Activated T-helper 1 cell treated with anti-CD3 and anti-CD28 coated beads, Interleukin-12 subunit alpha, Interleukin-12 subunit beta, Interleukin-2, Interleukin-4 antibody, amounts not matched to agents 30 ng/mL and 10 ng/mL and 1 ng/mL, durations not matched to agents 14 hours and 24 hours and 36 hours (primary cell): ENCODE measurements around the gene FAM217B. TPM values are rescaled to one million over a fixed set of nuclear protein-coding genes. Genes with fewer than 3 reads are reported as not detected.

ENCODE experiments used
- DNase-seq: peaks from one replicate; pipeline ENCODE4 v3.0.0; 2021; ENCODE audit warnings: low spot score
- H3K27ac Mint-ChIP-seq: one replicate; pipeline ENCODE4 v1.8.0; 2021; ENCODE audit warnings: mild to moderate bottlenecking, mixed read lengths
- H3K27me3 Mint-ChIP-seq: one replicate; pipeline ENCODE4 v1.8.0; 2022; ENCODE audit warnings: mild to moderate bottlenecking, moderate library complexity, mixed read lengths; ENCODE audit not compliant: insufficient read depth
- H3K36me3 Mint-ChIP-seq: one replicate; pipeline ENCODE4 v1.8.0; 2021; ENCODE audit warnings: low read depth, mixed read lengths
- H3K4me1 Mint-ChIP-seq: one replicate; pipeline ENCODE4 v1.8.0; 2021; ENCODE audit warnings: low read depth, mixed read lengths
- H3K4me3 Mint-ChIP-seq: one replicate; pipeline ENCODE4 v1.8.0; 2021; ENCODE audit warnings: mild to moderate bottlenecking, moderate library complexity, mixed read lengths
- H3K9me3 Mint-ChIP-seq: one replicate; pipeline ENCODE4 v1.8.0; 2021; ENCODE audit warnings: mixed read lengths
- intact Hi-C: fragments of 100-400 bp; cut with micrococcal nuclease; formaldehyde crosslinking; loops from one replicate; pipeline ENCODE4 v1.15.1; 2024
- total RNA-seq: library from RNA; stranded (reverse); gene quantifications from 2 replicates; pipeline ENCODE4 v1.2.3, GENCODE V29; 2022

FAM217B gene
- total RNA-seq, 1 donor from 2014 or later, result 33.9 TPM

DNA sequence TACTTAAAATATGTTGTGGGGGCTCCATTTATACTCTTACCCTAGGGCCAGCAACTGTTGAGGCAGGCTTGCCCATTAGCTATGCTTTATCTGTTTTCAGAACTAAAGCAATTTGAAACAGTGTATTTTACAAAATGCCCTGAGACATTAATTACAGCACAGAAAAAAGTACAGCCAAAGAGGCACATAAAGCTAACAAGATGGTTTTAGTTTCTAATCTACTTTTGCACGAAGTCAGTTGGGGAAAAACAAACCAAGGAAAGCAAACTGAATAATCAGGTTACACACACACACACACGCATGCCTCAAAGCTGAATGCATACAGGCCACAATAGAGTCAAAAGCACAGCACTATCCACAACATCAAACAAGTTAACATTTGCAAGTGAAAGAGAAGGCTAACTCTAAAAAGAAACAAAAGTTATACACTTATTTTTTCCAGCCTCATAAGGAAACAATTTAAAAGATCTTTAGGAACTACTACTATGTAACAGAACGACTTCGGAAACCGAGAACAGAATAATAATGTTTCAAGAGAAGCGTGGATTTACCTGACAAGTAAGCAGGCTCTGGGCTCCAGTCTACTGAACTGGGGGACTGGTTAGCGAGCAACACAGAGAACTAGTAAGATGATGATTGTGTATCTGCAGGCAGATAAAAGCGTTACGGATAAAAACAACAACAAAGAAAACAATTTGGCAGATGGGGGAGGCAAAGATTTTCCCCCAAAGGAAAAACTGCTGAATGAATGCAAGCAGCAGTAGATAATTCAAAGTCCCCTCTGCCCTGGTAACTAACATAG is 8.5 kb upstream of the FAM217B start:
- peak overlapping the region; percentile 81 for H3K27ac Mint-ChIP-seq
- peak overlapping the region; percentile 80 for H3K4me3 Mint-ChIP-seq
- H3K9me3 Mint-ChIP-seq, result no peaks in the 10 kb centered on the region
- intact Hi-C loops, result loop anchor here (1.0 kb wide), 1 partner anchor 9 kb away; the partner anchor contains the start of genes FAM217B and PPP1R3D
- peaks cover 28% of the 10 kb centered on the region for H3K4me1 Mint-ChIP-seq
- H3K36me3 Mint-ChIP-seq, result peaks cover 6% of the 10 kb centered on the region
- H3K27me3 Mint-ChIP-seq, result peaks cover 6% of the 10 kb centered on the region
- DNase-seq, result no peak

DNA sequence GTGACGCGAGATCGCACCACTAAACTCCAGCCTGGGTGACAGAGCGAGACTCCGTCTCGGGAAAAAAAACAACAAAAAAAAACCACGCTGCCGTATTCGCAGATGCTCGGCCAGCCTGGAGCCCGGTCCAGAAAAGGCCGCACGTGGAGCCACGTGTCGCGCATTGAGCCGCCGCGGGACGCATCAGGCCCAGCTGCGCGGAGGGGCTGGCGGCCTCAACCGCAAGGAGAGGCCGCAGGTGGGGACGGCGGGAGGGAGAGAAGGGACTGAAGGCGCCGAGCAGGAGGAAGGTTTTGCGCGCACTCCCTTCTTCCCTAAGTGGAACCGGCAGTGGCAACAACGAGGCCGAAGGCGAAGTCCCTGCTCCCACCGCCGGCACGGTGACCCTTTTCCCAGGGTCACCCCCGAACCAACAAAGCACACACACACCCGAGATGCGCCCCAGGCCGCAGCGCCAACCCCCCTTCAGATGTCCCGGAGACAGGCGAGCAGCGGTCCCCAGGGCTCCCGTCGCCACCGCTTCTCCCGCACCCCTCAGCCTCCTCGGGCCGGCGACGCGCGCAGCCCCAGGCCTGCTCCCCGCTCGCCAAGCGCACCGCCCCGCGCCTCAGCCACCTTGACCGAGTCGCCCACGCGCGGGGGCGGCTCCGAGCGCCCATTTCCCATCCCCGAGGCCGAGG is 7.4 kb upstream of the FAM217B start:
- Mint-ChIP-seq H3K4me3 (peak overlapping the region; percentile 69), H3K4me1 (peaks cover 36% of the 10 kb centered on the region), H3K27me3 (peaks cover 6% of the 10 kb centered on the region), H3K36me3 (peaks cover 7% of the 10 kb centered on the region), H3K27ac (no peak overlapping the region), H3K9me3 (no peaks in the 10 kb centered on the region)
- intact Hi-C loops, result no loop called here
- DNase-seq, result no peak

GRCh38 chr20:59933296-59933848 is 6.8 kb upstream of the FAM217B start, which contains the start of gene SYCP2:
Gene SYCP2, minus strand, starts transcription at chr20:59933637. Its CDS starts 11,224 bp downstream, at chr20:59922413.
- Mint-ChIP-seq H3K27me3 (peaks cover 6% of the 10 kb centered on the region), H3K9me3 (no peaks in the 10 kb centered on the region), H3K27ac (no peak within 1 kb of the TSS), H3K4me1 (peaks cover 43% of the 10 kb centered on the region), H3K36me3 (peaks cover 13% of the 10 kb centered on the region), H3K4me3 (peak within 1 kb of the TSS; percentile 79)
- DNase-seq, result peak; percentile 43
- intact Hi-C loops, result no loop called here

DNA sequence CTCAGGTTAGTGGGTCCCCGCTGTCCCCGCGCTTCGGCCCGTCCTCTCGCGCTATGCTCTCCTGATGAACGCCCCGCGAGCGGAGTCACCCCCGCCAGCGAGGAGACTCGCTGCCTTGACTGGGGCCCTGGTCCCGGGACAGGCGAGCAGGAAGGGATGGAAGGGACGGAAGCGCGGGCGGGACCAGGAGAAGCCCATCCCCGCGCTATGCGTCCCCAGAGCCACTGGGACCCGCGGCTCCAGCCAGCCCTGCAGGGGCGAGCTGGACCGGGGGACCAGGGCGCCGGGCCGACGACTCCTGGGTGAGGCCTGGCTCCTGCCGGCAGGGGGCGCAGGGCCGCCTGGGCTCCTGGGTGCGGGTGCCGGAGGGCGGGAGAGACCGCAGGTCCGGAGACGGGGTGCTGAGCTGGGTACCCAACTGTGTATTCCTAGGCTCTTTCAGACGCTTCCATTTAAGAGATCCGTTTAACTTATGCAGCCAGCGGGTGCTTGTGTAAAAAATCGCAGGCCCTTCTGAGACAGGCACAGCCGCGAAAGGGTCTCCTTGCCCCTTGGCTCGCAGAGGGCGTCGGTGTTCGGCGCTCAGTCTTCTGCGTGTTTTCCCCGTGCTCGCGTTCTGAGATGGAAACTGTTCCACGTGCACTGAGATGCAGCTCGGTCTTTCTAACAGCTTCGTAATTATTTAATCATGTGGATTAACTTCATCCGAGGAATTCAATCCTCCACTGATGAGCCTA is 6.2 kb upstream of the FAM217B start:
- H3K36me3 Mint-ChIP-seq, result peaks cover 17% of the 10 kb centered on the region
- peak; percentile 74 for DNase-seq
- H3K9me3 Mint-ChIP-seq, result no peaks in the 10 kb centered on the region
- H3K27ac Mint-ChIP-seq, result no peak overlapping the region
- peaks cover 48% of the 10 kb centered on the region for H3K4me1 Mint-ChIP-seq
- peaks cover 3% of the 10 kb centered on the region for H3K27me3 Mint-ChIP-seq
- peak overlapping the region; percentile 79 for H3K4me3 Mint-ChIP-seq
- intact Hi-C loops, result loop anchor here (2.0 kb wide), 1 partner anchor 125 kb away; no protein-coding TSS in a partner anchor

- H3K36me3 Mint-ChIP-seq, result peaks cover 17% of the 10 kb centered on the region
- no peak overlapping the region for H3K4me3 Mint-ChIP-seq
- peaks cover 44% of the 10 kb centered on the region for H3K4me1 Mint-ChIP-seq
- no peaks in the 10 kb centered on the region for H3K9me3 Mint-ChIP-seq
- H3K27ac Mint-ChIP-seq, result no peak overlapping the region
- H3K27me3 Mint-ChIP-seq, result peaks cover 3% of the 10 kb centered on the region
- DNase-seq, result no peak
- intact Hi-C loops, result loop anchor here (2.0 kb wide), 1 partner anchor 123 kb away; no protein-coding TSS in a partner anchor
Observed at GRCh38 chr20:59935457-59936185, 4.6 kb upstream of the FAM217B start.

GRCh38 chr20:59936409-59936808 is 3.8 kb upstream of the FAM217B start:
- no peak overlapping the region for H3K4me3 Mint-ChIP-seq
- peaks cover 3% of the 10 kb centered on the region for H3K27me3 Mint-ChIP-seq
- no peak for DNase-seq
- H3K4me1 Mint-ChIP-seq, result peaks cover 45% of the 10 kb centered on the region
- H3K27ac Mint-ChIP-seq, result no peak overlapping the region
- no peaks in the 10 kb centered on the region for H3K9me3 Mint-ChIP-seq
- H3K36me3 Mint-ChIP-seq, result peaks cover 17% of the 10 kb centered on the region
- intact Hi-C loops, result no loop called here

DNA sequence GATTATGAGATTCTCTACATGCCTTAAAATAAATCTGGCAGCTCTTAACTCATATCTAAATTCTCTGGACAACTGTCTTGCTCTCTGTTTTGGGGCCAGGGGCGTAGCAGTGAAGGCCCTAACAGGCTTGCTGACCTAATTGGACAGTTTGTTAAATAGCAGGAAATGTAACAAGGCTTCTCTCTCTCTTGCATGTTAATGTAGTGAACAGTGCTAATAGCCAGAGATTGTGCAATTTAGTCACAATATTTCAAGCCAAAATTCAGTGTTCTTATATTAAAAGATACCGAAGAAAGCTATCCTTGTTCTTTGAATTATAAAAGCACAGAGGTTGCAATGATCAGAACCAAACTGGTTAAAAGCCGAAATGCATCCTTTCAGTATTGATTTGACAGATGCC is 3.0 kb upstream of the FAM217B start:
- no peak overlapping the region for H3K27ac Mint-ChIP-seq
- peaks cover 14% of the 10 kb centered on the region for H3K36me3 Mint-ChIP-seq
- DNase-seq, result no peak
- no peaks in the 10 kb centered on the region for H3K9me3 Mint-ChIP-seq
- no peak overlapping the region for H3K4me3 Mint-ChIP-seq
- no peaks in the 10 kb centered on the region for H3K27me3 Mint-ChIP-seq
- peaks cover 45% of the 10 kb centered on the region for H3K4me1 Mint-ChIP-seq
- intact Hi-C loops, result no loop called here

- H3K9me3 Mint-ChIP-seq, result no peaks in the 10 kb centered on the region
Observed at GRCh38 chr20:59938221-59938620, 2.0 kb upstream of the FAM217B start.

DNA sequence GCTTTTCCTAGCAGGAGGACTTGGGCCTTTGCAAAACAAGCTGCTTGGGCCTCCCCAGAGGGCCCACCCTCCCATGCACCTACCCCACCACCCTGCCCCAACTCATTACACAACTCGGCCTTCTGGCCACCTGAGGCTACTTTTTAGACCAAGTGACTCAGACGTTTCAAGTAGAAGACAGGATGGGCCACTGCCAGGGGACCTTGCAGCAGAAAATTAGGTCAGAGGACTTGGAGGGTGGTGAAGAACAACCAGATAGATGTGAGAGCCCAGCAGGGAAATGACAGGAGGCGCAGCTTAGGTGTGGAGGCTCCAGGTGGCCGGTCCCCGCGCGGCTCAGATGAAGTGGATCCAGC is 1.5 kb upstream of the FAM217B start:
- Mint-ChIP-seq H3K4me1 (peaks cover 48% of the 10 kb centered on the region), H3K4me3 (peak overlapping the region; percentile 88), H3K9me3 (no peaks in the 10 kb centered on the region), H3K27ac (peak overlapping the region; percentile 86), H3K27me3 (no peaks in the 10 kb centered on the region), H3K36me3 (peaks cover 16% of the 10 kb centered on the region)
- intact Hi-C loops, result no loop called here
- no peak for DNase-seq

More at GRCh38 chr20:59938221-59938620, 2.0 kb upstream of the FAM217B start:
- Mint-ChIP-seq H3K36me3 (peaks cover 14% of the 10 kb centered on the region), H3K4me1 (peaks cover 48% of the 10 kb centered on the region), H3K27ac (no peak overlapping the region), H3K27me3 (no peaks in the 10 kb centered on the region), H3K4me3 (peak overlapping the region; percentile 88)
- intact Hi-C loops, result no loop called here
- DNase-seq, result no peak

DNA sequence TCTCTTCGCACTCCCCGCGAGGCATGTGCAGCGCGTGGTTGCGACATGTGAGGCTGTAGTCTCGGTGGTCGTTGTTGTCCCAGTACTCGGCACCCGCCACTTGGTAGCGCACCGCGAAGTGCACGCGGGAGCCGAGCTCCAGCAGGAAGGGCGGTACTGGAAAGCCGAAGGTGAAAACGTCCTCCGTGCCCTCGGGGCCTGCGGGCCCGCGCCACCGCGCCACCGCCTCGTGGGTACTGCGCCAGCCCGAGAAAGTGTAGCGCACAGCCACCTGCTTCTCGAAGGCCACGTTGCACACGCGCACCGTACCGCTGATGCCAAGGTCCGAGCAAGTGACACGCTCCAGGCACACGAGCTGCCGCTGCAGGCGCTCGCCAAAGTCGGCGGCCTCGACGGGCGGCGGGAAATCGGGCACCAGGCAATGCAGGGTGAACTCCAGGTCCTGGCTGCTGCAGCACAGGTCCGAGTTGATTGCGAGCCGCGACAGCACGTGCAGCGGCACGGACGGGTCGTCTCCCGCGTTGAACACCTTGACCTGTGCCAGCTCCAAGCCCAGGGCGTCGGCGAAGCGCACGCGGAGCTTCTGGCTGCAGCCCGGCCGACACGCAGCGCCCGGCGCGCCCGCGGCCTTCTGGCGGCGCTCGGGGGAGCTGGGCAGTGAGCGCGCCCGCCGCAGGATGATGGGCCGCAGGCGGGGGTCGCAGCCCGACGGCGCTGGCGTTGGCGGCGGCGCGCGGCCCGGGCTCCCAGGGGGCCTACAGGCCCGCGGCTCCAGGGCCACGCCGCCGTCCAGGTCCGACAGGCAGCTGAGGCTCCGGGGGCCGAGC is 924 bp upstream of the FAM217B start:
- Mint-ChIP-seq H3K27me3 (no peaks in the 10 kb centered on the region), H3K4me3 (peak overlapping the region; percentile 98), H3K4me1 (peaks cover 48% of the 10 kb centered on the region), H3K9me3 (no peaks in the 10 kb centered on the region), H3K27ac (no peak overlapping the region), H3K36me3 (peaks cover 20% of the 10 kb centered on the region)
- no peak for DNase-seq
- intact Hi-C loops, result no loop called here

- peaks cover 48% of the 10 kb centered on the region for H3K4me1 Mint-ChIP-seq
- H3K4me3 Mint-ChIP-seq, result peak overlapping the region; percentile 98
- peaks cover 24% of the 10 kb centered on the region for H3K36me3 Mint-ChIP-seq
- H3K27ac Mint-ChIP-seq, result peak overlapping the region; percentile 86
- H3K9me3 Mint-ChIP-seq, result no peaks in the 10 kb centered on the region
- DNase-seq, result peak; percentile 9
- intact Hi-C loops, result loop anchor here (1.0 to 5.0 kb wide), 4 partner anchors 8 to 1288 kb away; partner anchors contain the start of gene STX16
- H3K27me3 Mint-ChIP-seq, result no peaks in the 10 kb centered on the region
Observed at GRCh38 chr20:59939879-59940128, 385 bp upstream of the FAM217B start.
